GM19467 (cell line): ENCODE data around the gene TCHHL1.
"Not testable (repeated sequence)": the region's sequence is repeated elsewhere in the genome, so short reads cannot be mapped to it uniquely, and the experiment has no call there.

ENCODE experiments used
- ATAC-seq: cut with Tn5 transposase; IDR thresholded peaks from one replicate; pipeline ENCODE4 v1.9.1; 2021; ENCODE audit warnings: mild to moderate bottlenecking, moderate library complexity; ENCODE audit not compliant: unreplicated experiment

The TCHHL1 gene

DNA sequence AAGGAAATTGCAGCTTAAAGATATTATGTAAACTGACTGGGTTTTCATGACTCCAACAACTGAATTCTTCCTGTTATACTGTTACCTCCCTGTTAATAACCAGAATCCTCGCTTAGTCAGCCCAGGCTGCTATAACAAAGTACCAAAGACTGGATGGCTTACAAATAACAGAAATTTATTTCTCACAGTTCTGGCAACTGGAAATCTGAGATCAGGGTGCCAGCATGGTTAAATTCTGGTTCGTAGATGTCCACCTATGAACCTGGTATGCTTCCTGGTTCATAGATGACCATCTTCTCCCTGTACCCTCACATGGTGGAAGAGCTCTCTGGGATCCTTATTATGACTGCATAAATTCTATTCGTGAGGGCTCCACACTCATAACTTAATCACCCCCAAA is 8.1 kb upstream of the TCHHL1 start:
- ATAC-seq, result no peak

DNA sequence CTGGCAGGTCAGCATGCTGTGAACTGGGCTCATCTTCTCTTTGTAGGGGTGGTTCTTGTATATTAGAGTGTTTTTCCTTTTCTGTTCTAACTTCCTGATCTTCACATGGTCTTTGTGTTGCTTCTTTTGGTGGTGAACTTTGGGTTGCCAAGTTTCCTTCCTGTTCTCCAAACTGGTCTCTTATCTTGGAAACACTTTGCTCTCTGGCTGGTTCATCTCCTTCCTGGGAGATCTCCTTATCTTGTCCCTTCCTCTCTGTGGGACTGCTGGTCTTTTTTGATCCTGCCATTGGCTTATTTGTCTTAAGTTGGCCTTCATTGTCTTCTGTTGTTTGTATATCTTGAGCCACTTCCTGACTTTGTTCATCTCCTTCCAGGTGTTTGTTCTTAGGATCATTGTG is 2.1 kb downstream of the TCHHL1 start:
- ATAC-seq, result no peak

DNA sequence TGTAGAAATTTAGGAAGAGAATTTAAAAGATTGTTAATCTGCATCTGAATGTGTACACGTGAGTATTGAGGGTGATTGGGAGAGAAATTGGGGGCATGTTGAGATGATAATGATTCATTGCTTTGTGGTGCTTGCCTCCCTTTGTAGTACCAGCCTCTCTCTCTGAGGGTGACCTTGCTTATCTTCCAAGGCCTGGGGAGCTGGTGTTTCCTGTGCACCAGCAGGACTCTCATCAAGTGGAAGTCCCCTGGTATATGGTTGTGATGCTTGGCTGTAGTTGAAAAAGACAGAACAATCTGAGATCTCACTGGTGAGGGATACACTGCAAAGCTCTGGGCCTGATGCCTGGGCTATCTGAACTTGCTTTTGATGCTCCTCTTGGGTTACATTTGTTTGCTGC is 4.0 kb downstream of the TCHHL1 start:
- no peak for ATAC-seq

DNA sequence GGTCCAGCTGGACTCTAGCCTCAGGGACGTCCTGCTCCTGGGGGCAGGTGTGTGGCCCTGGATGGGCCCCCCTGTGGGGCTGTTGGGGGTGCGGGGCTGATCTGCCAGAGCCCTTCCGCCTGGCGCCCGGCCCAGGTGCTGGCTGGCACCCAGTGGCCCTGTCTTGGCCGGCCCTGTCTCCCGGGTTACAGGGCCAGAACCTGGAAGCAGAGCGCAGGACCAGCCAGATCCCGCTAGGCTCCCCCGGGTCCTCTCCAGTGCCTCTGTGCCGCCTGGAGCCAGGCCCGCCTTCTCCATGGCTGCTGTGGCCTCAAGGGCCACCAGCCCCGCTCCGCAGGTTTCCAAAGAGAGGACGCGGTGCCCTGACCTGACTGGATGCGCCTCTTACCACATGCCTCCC is 7.8 kb downstream of the TCHHL1 start:
- not testable (repeated sequence) for ATAC-seq

DNA sequence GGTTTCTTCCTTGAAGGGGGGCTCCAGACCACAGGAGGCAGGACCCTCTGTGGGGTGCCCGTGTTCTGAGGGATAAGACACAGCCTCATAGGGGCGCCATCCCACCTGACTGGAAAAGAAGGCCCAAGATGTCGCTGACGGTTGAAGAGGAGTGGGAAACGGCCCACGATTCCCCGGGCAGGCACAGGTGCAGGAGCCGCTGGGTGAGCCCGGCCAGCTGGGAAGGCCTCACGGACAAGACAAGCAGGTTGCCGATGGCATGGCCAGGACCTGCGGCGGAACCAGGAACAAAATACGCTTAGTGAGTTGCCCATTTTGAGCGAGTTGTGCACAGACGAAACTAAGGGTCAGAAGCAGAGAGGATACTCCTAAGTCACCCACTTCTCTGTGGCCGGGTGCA is 8.4 kb downstream of the TCHHL1 start:
- not testable (repeated sequence) for ATAC-seq

DNA sequence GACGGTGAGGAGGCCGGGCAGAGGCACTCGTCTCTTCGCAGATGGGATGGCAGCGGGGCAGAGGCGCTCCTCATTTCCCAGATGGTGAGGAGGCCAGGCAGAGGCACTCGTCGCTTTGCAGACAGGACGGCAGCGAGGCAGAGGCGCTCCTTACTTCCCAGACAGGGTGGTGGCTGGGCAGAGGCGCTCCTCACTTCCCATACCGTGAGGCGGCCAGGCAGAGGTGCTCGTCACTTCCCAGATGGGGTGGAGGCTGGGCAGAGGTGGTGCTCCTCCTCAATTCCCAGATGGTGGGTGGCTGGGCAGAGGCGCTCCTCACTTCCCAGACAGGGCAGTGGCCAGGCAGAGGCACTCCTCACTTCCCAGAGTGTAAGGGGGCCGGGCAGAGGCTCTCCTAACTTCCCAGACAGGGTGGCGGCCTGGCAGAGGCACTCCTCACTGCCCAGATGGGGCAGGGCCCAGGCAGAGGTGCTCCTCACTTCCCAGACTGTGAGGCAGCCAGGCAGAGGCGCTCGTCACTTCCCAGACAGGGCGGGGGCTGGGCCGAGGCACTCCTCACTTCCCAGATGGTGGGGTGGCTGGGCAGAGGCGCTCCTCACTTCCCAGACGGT is 9.9 kb downstream of the TCHHL1 start:
- no peak for ATAC-seq

DNA sequence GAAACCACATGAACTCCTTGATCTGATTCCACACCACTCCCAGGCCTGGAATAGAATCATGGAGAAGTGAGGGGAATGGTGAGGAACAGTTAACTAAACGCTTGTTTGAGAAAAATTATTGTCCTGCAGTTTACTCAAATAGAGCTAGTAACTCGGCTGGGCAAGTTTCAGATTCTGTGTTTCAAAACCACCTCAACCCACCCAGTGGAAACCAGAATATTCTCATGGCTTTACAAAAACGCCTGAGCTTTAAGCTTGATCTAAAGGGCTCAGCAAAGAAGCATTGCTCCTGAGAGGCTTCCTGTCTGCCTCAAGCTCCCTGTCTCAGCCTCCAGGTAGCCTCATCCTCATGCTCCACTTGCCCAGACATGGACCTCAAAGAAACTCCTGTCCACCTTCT is 16.6 kb downstream of the TCHHL1 start:
- ATAC-seq, result no peak

DNA sequence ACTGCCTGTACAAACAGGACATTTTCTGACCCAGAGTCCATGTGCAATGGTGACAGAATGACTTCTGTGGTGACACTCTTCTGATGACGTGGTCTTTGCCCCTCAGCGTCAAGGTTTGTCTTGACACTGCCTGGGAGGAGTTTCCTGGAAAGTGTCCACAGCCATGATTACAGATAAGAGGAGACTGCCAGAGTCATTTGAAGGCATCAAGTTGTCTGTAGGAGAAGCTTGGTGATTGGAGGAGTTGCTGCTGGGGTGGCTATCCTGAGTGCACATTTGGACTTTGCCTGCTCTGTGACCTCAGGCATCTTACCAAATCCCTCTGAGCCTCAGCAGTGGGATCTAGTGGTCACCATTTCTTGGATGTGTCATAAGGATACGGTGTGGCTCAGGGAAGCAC is 17.7 kb downstream of the TCHHL1 start:
- ATAC-seq, result no peak

DNA sequence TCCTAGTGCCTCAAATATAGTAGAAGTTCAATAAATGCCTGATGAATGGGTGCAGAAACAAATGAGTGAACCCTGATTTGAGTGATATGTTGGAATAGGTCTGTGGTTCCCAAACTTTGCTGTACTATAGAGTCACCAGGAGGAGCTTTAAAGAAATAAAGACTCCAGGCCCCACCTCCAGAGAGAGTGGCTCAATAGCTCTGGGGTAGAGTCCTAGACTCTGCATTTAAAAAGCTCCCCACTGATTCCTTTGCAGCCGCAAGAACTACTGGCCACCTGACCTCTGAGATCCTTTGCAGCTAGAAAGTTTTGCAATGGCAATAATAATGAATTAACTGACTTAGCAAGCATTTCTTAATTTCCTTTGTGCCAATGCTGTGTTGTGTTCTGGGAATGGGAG is 20.9 kb downstream of the TCHHL1 start:
- no peak for ATAC-seq

DNA sequence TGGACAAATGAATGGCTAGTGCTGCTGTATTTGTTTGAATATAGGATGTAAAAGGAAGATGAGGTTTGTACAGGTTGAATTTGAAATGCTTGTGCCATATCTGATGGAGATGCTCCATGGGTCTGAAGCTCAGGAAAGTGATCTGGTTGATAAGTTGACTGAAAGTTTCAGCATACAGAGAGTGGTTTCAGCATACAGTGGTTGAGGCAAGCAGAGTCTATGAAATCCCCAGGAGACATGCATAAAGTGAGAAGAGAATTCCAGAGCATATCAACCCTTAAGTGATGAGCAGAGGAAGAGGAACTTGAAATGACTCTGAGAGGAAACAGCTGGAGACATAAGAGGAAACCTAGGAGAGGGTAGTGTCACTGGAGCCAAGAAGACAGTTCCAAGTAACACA is 21.7 kb downstream of the TCHHL1 start:
- ATAC-seq, result no peak

DNA sequence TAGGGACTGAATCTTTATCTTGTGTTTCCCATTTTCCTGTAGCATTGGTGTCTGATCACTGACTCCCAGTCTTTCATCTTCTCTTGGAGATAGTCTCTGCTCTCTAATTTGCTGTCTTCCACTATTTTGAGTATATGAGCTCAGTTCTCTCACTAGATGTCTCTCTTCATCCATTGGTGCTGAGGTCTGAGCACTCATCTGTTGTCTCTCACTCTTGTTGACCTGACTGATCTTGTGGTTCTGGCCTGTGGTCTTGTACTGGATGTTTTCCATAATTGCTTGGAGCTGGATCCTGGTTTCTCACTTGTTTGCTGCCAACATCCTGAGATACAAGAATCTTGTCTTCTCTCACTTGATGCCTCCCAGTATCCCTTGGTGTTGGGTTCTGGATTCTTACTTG is 26.9 kb downstream of the TCHHL1 start:
- no peak for ATAC-seq

DNA sequence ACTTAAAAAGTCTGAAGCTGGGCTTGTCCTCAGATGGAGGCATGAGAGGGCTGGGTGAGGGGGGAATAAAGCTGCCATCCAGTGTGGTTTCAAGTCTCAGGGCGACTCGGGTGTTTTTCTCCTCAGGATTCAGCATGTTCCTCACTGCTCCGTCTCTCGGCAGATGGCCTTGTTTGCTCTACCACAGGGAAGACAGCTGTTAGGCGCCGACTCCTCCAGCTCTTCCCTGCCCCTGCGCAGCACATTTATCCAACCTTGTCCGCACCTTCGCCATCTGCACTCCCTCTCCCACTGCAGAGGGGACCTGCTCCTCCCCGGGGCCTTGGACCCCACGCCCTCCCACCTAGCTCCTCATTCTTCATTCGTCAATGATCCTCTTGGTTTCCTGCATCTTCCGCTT is 35.5 kb downstream of the TCHHL1 start:
- no peak for ATAC-seq

DNA sequence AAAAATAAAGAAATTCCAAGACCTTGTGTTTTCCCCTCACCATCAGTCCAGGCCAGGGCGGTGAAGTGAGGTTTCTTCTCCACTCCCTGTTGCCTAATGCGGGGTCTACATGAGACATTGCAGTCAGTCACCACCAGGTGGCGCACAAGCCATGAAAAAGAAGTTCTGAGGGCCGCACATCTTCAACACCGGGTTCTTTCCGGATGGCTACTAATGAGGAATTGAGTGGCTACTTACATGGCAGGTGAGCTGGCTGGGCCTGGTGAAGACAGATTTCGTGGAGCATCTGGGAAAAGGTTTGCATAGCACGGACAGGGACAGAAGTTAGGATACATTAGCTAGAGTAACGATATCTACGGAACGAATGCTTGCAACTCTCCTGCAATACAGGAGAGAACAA is 36.3 kb downstream of the TCHHL1 start:
- ATAC-seq, result no peak

DNA sequence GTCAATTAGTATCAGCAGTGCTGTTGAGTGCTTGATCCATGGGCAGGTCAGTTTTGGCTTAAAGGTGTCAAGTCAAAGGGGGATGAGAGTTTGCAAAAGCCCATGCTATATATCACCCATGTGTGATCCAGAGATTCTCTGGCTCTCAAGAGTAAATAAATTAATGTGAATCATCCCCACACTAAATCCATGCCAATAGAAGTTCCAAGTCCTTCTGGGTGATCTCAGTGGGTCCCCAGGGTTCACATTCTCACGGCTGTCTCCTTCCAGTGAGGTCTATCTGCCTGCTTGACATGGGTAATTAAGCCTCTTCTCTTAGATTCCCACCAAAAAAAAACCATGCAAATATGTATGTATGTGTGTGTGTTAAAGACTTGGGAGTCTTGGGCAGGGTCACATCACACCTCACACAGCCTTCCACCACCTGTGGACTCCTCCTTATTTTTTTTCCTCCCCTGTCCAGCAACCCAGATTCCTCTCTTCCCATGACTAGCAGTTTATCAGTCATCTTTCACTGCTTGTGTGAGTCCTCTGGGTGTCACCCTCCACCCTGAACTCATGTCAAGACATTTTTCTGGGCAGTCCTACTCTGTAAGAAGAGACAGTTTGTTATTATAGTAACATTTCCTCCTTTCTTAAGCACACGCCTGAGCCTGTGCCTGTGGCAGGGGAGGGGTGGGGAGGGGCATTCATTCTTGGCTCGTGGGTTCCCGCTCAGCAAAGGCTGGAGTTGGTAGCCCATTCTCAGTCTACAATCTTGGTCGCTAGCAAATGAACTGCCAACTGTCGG is 37.8 kb downstream of the TCHHL1 start:
- no peak for ATAC-seq

DNA sequence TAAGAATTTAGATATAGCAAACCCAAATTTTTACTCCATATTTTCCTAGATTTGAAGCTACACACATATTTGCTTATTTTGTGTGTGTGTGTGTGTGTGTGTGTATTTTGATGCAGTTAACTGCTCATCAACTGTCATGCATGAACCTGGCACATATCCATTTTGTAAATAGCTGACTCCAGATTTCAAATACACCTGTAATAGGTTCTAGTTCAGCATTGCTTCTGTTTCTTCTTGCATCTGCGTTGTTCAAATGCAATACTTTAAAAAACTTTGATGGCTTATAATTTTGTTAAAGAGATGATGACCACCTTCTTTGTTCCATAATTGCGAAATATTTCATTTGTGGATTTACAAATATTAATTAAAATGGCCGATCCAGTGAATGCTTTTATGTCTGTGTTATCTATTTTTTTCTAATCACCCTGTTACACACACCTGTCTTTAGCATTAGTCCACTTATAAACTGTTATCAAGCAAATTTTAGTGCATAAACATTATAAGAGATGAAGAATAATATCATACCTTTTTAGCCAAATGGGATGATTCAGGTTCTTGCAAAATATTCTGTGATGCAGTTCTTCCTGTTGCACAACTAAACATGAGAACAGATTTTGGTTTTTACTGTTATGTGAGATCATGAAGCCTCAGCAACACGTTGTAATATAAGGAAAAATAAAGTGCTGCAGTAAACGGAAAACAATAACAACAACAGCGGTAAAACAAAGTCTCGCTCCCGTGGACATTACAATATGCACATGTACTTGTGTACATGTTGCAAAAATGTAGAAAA is 39.4 kb downstream of the TCHHL1 start:
- no peak for ATAC-seq

DNA sequence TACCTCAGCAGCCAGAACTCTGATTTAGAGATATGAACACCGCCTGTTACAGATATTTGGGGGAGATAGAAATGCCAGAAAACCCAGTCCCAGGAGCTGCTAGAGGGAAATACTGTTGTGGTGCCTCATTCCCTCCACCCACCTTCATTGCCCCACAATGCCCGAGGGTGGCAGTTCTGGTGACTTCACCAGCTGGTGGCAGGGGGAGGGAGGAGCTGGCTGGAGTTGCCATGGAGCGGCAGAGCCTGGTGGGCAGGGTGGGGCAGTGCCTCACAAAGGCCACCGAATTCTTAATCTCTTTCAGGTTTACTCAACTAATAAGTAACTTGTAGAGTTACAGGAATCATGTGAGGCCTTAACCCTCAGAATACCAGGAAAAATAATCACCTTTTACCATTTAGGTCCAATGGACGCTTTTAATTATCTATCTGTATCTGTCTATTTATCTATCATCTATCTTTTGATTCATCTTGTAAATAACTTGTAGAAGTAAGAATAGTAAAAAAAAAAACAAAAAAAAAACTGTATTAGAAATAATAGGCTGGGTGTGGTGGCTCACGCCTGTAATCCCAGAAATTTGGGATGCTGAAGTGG is 40.4 kb downstream of the TCHHL1 start:
- ATAC-seq, result peak; percentile 2

DNA sequence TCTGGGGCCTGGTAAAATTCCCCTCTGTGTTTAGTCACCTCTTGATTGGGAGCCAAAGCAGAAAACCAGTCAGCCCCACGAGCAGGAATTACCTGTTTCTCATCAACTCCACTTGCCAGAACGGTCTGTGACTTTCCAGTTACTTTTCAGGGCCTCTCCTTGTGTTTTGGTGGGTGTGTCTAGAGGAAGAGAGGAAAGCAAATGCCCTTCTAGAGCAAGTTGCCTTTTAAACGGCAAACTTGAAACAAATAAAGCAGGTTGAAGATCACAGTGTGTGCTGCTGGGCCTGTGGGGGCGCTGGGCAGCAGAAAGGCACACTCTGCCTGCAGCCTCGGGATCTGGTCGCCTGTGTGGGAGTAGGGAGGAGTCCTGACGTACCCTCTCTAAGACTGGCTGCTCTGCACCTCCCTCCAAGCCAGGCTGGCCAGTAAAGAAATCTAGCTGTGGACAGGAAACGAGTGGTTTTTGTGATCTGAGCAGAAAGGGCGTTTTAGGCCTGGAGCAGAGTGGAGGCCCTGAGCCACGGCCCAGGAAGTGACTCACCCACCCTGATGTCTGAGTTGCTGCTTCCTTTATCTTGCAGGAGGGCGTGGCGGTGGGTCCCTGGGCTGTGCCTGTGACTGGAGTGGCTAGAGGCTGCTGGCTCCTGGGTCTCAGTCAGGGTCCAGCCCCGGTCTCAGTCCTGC is 41.0 kb downstream of the TCHHL1 start:
- peak; percentile 96 for ATAC-seq

DNA sequence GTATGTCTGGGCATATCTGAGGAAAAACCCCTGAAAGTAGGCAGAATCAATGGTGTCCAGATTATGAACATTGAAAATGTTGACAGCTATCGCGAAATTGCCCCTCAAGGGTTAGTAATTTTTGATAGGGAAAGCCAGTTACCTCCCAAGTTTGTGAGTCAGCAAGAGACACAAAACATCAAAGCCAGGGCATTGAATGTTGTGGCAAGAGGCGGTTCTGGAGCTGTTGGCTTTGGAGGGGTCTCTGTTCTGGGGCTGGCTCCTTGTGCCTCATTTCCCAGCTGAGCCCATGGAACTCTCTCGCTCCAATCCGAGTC is 41.5 kb downstream of the TCHHL1 start:
- ATAC-seq, result no peak

DNA sequence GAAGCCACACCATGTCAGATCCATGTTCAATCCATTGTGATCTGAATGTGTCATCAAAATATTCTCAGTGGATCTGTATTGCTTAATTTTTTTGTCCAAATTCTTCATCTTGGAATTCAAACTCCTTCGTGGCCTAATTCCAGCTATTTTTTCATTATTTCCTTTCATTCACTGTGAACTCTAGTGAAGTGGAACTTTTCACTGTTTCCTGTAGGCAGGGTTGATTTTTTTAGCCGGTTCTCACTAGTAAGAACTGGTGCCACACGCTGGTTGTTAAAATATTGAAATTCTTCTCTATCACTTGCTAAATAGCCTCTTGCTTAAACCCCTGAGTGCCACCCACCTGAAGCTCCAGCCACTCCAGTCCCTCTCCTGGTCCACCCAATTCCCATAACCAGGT is 44.5 kb downstream of the TCHHL1 start:
- no peak for ATAC-seq

DNA sequence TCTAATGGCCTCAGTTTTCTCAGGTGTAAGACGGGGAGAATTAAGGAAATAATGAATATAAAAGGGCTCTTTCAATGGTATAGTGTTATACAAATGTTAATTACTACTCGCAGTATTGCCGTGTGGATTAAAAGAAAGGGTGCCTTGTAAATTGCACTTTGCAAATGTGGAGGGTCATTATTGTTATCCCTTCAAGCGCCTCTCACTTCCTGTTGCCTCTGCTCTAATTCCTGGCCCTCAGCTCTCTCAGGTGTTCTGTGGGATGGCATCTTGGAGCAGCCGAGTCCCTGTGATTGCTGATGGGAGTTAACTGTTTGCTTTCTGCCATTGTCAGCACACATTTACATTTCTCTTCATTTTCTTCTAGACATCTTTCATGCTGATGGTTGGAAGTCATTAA is 45.0 kb downstream of the TCHHL1 start:
- no peak for ATAC-seq

DNA sequence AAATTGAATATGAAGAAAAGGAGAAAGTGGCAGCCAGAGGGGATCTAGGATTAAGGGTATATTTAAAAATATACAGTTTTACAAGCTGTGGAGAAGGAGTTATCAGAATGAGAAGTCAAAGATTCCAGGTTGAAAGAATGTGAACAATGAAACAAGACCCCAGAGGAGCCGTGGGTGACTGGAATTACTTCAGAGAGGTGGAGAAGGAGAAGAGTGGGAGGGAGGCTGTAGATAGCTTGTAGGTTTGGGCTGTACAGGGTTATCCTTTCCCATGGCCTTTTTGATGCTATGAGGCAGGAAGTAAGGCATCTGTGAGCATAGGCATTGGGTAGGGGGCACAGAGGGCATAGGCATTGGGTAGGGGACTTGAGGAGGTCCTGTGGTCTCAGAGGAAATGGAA is 46.8 kb downstream of the TCHHL1 start:
- ATAC-seq, result no peak
